ENCODE results near the gene ANXA8.
"Not testable (repeated sequence)": the region's sequence is repeated elsewhere in the genome, so short reads cannot be mapped to it uniquely, and the experiment has no call there.

Gene ANXA8

DNA sequence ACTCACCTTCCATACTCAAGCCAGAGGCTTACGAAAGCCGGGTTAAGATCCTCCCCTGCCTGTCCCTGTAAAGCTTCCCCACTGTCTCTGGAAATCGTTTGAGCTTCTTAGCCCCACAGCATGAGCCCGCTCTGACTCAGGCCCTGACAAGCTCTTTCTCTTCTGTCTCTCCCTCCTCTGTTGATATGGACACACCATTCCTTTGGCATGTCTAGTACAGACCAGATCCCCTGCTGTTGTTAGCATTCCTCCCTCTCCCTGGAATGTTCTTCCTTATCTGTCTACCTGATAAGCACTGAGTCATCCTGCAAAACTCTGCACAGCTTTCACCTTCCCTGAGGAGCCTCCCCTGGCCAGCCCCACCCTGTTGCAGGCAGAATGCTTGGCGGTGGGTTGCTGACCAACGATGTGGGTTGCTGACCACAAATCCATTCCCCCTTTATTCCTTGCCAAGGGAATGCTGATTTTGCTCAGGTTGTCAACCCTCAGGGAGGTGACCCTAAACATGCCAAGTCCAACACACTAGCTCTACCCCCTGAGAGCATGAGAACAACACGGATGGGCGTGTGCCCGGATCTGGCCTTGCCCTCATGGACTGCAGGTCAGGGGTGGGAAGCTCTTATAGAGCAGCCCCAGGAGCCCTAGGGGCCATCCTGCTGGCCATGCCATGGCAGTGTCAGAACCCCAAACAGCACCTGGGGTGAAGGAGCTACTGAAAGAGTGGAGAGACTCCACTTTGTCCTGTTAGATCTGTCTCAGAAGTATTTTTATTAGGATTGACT is 21.1 kb downstream of the ANXA8 start:
- not testable (repeated sequence) for DNase-seq

DNA sequence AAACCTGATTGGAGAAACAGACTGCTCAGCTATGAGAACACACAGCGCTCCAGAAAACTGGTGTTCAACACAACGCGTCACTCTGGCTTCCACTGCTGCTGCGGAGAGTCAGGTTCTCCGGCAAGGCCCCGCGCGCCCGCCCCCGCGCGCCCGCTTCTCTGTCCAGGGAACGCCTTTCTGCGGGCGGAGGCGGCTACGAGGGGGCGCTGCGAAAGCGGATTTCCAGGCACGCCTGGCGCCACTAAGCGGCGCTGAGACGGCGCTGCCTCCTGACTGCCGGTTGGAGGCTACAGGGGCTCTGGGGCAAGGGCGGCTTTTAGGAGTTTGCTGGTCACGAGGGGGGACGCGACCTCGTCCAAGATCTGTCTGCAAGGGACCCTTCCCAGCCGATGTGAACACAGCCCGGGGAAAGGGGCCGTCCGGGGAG is 22.6 kb downstream of the ANXA8 start:
- DNase-seq: not testable (repeated sequence)

DNA sequence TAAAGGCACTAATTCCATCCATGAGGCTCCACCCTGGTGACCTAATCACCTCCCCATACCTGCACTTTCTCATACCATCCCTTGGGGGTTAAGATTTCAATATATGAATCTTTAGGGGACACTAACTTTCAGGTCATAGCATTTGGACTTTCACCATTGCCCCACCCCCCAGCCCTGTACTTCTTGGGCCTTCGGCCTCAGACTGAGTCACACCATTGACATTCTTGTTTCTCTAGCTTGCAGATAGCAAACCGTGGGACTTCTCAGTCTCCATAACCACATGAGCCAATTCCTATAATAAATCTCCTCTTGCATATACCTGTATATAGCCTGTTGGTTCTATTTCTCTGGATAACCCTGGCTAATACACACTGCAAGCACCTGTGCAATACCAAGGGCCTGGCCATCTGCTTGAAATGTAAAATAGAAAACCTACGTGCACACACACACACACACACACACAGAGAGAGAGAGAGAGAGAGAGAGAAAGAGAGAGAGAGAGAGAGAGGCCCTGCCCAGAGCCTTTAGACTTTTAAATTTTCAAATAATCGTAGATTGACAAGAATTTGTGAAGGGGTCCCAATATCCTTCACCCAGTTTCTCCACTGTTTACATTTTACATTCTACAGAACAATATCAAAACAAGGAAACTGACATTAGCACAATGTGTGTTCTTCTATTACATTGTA is 25.3 kb downstream of the ANXA8 start:
- DNase-seq: no peak

DNA sequence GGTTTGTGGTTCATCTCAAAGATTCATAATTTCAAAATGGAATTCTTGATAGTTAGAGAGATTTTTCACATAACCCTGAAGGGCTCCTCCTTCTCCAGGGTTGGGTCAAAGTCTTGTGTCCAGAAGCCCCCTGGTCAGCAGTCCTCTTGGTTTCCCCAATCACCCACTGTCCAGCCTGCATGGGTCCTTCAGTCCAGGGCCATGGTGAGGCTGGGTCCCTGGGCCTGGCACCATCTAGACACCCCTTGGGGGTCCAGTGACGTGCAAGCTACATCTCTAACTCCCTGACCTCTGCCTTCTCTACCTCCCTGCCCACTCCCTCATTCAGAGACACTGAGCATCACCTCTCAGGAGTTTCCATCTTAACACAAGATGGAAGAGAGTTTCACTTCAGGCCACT is 26.1 kb downstream of the ANXA8 start:
- no peak for DNase-seq

DNA sequence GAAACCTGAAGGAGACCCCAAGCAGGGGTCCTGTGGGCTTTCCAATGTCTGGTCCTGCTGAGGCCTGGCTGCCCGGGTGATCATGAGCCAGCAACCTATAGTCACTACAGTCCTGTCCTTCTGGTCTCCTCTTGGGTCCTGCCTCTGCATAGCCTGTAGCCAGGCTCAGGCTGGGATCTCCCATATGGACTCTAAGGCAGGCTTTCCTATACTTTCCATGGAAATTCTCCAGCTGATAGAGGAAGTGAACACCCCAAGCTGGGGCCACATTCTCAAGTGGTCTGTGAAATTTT is 26.4 kb downstream of the ANXA8 start:
- no peak for DNase-seq

DNA sequence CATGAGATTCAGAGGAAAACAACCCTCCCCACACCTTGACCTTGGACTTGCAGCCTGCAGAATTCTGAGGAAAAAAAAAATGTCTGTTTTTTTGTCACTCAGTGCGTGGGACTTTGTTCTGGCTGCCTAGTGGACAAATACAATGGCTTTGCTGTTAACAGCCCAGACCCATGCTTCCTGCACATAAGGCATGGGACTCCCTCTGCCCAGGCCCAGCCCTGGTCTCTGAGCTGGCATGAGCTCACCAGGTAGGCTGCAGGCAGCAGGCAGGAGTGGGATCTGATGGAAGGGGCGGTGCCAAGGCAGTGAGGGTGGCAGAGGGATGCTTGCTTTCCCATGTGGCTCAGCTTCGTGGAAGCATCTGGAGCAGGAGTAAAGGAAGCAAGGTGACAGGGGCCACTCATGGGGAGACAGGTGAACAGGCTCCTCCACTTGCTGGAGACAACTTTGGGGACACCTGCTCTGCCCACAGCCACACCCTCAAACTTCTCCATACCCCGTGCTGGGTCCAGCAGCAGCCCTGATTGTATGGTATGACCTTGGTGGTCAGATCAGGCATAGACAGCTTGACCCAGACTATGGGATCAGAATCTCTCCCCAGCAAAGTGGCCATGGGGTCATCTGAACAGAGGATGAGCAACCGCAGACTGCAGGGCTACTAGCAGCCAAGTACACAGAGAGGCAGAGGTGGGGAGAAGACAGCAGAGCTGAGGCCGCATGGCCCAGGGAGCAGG is 27.0 kb downstream of the ANXA8 start:
- DNase-seq: no peak

DNA sequence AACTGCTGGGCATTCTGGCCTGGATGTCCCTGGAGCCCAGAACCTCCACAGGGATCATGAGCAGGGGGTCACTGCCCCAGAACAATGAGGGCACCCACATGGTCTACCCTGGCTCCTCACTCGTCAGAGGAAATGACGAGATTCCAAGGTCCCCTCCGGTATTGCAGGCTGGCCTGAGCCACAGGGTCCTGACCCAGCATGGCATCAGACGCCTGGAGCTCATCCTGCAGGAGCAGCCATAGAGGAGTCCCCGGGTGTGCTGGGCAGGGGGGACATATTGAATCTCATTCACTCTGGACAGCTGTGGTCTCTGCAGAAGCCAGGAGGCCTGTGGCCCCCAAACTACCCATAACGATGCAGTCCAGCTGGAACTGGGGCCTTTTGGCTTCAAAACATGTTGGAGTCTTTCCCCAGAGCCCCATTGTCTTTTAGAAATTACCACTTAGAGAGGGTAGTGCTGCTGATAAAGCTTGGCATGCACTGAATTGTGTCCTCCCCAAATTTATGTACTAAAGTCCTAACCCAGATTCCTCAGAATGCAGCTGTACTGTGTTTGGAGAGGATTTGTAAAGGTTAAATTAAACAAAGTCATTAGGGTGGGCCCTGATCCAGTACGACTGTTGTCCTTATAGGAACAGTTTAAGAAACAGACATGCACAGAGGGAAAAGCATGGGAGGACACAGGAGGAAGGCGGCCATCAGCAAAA is 27.7 kb downstream of the ANXA8 start:
- DNase-seq: no peak

DNA sequence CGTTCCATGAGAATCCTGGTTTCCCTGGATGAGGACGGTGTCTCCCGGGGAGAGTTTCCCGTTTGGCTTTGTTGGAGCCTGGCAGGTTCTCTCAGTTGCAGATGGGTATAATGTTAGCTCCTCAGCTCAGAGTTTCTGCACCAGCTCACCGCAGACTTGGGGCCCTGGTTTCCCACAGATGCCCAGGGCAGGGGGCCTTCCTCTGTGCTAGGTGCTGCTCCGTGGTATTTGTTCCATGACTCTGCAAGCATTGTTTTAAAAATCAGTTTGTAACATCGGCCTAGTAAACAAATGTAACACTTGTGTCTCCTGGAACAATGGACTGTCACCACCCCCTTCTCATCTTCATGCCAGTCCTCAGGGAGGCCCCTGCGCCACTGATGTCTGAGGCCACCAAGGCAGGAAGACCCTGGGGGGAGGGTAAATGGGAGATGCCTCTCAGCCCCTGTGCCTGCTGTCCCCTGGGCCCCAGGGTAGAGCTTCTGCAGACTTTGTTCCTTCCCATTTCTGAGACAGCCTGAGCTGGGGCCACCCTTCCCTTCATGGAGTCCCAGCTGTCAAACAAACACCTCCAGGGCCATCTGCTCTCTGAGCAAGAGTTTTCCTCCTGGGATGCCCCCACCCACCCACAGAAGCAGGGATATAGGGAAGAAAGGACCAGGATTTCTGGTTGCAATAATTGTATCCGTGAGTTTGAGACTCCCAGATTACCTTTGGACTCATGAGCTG is 28.4 kb downstream of the ANXA8 start:
- not testable (repeated sequence) for DNase-seq

DNA sequence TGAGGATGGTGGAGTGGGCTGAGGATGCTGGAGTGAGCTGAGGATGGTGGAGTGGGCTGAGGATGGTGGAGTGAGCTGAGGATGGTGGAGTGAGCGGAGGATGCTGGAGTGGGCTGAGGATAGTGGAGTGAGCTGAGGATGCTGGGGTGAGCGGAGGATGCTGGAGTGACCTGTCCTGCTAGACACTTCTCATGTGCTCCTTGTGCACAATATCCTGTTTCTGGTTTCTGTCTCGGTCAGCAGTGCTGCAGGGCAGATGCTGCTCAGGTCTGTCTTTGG is 29.2 kb downstream of the ANXA8 start:
- DNase-seq: no peak

DNA sequence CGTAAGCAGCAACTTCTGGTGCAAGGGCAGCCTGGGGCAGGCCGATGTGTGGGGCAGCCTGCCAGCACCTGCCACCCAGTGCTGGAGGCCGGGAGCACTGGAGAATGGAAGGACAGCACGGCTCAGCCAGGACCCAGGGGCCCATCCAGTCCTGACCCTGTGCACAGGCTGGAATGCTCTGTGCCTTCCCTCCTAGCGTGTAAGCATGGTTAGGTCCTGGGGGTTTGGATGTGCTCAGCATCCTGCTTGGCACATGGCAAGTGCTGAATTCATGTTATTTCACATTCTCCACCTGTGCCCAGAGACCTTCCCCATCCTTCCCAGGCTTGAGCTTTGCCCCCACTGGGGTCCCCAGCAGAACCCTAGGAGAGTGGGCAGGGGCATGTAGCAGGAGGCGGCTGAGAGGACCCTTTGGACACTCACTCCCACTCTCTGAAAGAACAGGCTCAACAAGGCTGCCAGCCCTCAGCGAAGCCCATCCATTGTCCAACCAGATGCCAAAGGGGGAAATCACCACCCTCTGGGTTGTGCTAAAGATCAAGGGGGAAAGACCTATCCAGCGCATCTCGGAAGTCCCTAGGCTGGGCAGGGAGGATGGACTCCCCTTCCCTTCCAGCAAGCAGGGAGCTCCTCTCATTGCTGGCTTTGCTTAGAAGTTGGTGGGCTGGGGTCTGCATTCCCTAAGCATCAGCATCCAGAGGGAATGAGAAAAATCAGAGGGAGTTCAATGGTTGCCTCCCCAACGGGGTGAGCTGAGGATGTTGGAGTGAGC is 29.7 kb downstream of the ANXA8 start:
- no peak for DNase-seq

DNA sequence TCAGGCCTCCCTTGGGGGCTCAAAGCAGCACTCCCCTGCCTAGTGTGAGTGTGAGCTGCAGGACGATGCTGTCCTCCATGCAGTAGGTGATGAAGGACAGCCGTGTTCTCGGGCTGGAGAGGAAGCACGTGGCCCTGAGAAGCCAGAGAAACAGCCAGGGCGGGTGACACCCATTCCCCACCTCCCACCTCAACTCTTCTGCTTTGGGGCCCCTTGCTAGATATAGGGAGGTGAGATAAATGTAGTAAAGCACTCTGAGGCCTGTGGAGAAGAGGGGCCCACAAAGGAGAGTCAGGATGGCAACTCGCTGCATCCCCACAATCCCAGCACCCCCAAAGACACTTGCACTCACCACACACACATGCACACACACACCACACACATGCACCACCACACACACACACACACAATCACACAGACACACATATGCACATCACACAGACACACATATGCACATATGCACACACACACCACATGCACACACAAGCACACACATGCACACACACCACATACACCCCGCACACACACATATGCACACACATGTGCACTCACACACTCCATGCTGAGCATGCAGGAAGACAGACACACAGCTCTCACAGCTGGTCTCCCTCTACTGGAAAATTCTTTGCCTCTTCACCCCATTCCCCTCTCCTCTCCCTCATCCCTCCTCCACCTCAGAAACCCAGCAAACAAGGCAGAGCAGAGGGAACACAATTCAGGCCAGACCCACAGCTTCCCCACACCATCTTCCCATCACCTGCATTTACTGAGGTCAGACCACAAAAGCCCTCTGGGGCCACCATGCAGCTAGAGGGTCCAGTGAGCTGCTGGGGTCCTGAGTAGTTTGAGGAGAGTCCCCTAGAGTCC is 30.5 kb downstream of the ANXA8 start:
- DNase-seq: no peak

DNA sequence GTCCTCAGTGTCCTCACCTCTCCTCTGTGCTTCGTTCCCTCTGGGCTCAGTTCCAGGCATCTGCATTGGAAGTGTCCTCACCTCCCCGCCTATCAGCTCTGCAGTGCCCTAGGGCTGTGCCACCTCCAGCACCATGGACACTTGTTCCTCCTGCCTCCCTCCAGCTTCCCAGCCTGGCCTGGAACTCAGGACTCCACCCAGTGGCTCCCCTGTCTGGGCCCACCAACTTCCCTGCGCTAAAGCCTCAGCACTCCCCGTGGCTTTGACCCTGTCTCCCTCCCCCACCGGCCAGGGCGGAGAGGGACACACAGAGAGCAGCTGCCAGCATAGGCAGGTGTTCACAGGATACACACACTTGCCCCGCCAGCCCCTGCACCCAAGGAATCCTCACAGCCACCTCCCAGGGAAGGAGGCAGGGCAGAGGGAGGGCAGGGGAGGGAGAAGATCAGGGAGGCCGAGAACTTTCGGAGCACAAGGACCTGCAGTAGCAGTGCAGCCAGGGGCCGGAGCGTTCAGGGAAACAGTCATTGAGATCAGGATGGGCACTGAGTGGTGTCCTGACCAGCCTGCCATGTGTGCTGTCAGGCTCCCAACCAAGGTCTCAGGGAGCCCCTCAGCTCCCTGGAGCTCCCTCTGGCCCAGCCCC is 31.3 kb downstream of the ANXA8 start:
- DNase-seq: no peak

DNA sequence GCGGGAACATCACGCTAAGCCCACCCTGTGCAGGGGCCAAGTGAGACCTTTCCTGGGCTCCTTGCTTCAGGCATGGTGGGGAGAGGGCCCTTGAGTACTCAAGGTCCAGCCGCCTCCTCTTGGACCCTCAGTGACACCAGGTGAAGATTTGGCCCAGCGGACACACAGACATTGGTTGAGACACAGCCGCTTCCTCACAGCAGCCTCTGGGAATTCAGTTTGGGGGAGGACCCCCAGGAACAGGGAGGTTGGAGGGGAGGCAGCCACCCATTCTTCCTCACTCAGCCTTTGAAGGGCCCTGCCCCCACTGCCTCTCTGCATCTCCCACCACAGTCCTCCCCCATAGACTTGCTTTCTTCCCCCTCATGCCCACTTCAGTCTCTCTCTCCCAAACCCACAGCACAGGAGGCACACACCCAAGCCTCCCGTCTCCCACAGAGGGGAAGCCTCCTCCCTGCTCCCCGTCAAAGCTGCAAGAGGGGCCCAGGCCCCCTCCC is 31.9 kb downstream of the ANXA8 start:
- no peak for DNase-seq

DNA sequence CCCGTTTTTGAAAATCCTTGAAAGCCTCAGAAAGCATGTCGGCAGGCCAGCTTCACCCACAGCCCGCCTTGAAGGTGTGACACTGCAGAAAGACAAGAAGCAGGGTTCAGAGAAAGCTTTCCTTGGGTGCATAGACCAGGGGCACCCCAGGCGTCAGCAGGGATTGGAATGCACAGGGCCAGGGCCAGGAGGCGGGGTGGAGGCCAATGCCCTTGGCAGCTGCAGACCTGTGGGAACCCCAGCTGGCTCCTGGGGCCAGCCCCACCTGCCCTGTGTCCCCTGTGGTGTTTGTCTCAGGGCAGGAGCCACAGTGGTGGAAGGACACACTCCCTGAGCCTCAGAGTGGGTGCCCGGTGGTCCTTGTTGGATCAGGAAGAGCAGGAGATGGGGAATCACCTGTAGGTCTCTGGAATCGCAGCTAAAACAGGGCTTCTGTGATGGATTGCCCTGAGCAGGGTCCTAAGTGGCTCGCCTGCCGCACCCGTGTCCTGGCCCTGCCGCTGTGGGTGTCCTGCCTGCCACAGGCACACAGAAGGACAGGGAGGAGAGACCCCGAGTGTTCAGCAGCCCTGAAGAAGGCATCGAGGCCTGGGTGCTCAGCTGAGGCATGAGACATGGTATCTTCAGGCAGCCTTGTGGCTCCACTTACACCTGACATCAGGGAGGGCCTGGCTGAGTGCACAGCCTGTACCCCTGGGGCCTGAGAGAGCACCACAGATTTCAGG is 32.5 kb downstream of the ANXA8 start:
- no peak for DNase-seq

DNA sequence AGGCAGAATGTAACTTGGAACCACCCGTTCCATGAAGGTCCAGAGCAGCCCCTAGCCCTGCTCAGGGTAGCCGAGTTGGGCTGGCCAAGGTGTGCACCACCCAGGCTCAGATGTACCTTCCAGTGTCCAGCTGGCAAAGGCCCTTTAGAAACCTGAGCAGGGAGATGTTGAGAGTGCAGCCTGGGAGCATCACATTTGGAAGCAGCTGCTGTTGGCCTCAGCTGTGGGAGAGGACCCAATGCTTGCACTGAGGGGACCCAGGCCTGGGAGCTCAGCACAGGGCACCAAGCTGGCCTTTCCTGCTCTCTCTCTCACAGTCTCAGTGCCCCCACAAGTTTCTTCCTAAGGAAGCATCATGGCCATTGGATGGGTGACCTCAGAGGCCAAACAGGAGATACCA is 33.5 kb downstream of the ANXA8 start:
- no peak for DNase-seq

DNA sequence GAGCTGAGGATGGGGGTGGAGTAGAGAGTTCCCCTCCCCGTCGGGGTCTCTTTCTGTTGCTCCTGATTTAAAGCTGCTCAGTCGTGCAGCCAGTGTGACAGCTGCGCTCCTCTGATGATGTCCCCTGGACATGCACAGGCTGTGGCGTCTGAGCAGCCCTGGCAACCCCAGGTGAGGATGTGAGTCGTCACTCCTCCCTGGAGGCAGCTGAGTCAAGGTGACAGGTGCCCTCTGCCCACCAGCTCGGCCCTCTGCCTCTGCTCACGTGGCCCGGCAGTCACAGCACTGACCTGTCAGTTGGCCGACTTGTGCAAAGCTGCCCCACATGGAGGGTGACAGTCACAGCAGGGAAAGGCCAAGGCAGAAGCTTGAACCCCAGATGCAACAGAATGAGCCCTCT is 33.9 kb downstream of the ANXA8 start:
- no peak for DNase-seq

DNA sequence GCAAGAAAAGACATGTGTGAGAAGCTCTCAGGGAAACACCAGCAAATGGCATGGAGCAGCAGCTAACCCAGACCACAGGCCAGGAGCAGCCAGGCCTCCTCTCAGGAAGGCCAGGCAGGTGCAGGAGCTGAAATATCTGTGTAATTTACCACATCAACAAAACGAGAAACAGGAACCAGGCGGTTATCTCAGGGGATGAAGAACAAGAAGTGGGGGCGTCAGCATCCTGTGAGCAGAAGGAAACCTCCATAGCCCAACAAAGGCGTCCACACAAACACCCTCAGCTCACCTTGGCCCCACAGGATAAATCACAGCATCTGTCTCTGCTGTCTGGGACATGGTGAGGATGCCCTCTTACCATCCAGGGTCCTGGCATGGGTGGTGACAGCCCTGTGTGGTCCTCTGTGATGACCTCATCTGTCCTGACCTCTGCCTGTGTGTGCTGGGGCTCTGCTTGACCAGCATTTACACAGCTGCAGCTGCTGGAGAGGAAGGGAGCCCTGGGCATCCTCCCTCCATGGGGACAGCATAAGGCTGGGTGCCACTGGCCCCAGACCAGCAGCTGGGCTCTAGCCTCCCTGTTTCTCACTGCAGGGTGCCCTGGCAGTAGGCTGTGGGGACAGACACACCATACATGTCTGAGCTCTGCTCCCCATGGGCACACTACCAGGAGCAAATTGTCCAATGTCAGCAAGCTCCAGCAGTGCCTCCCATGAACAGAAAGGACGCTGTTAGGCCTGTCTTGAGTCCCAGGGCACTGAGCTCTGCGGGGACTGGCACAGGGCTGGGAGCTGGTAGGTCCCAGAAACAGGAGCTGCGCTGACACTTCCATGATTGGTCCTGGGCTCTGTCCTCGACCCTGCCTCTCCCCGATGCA is 34.6 kb downstream of the ANXA8 start:
- no peak for DNase-seq

DNA sequence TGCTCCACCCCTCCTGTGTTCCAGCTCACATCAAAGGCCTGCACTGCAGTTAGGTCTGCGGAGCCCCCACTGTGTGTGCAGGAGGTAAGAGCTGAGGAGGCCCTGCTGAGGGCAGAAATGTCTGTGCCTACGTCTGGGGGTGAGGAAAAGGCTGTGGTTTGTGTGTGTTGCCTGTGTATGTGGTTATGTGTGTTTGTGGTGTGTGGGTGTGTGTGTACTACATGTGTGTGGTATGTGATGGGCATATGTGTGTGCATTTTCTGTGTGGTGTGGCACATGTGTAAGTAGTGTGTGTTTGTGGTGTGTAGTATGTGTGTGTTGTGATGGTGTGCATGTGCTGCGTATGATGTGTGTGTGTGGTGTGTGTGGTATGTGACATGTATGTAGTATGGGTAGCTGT is 36.2 kb downstream of the ANXA8 start:
- DNase-seq: no peak

DNA sequence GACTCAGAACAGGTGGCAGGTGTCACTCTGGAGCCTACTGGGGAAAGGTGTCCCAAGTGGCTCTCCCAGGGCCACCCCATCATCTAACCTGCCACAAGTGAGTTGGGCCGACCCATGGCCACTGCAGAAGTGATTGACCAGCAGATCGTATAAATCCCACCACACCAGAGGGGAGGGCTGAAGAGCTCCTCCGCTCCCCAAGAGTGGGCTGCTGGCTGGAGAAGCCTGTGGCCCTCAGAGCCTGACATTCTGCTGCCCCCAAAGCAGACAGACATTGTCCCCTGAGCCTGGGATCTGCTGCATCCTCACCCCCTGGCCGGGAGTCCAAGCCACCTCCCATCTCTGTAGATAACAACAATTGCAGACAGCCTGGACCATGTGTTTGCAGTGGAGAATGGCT is 36.7 kb downstream of the ANXA8 start:
- DNase-seq: no peak
